ENCODE data around the gene LRRC30. TPM values are rescaled to one million over a fixed set of nuclear protein-coding genes. Genes with fewer than 3 reads are reported as not detected.

Gene LRRC30
- total RNA-seq, 1 donor from 2014 or later, result not detected

- DNase-seq, result no peak
These were observed 6.9 kb downstream of the LRRC30 start for GRCh38 chr18:7237673-7238272.

GRCh38 chr18:7242926-7243325 is 12.0 kb downstream of the LRRC30 start:
- DNase-seq, result no peak

DNA sequence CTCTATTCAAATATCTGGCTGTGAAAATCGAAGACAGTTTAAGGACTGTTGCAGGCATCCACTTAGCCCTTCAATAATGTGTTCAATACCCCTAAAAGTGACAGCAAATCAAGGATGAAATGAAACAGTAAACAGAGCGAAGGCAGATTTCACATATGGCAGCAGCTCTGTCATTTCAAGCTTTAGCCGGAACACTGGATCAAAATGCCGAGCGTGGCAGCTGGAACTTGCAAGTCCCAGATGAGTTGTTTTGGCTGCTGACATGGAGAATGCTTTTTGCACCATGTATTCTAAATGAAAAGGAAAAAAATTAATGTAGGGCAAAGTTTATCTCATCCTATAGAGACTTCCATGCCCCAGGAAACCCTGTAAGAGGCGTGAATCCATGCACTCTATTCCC is 18.0 kb downstream of the LRRC30 start:
- no peak for DNase-seq

- no peak for DNase-seq
These were observed 23.3 kb downstream of the LRRC30 start for GRCh38 chr18:7254163-7254562.

DNA sequence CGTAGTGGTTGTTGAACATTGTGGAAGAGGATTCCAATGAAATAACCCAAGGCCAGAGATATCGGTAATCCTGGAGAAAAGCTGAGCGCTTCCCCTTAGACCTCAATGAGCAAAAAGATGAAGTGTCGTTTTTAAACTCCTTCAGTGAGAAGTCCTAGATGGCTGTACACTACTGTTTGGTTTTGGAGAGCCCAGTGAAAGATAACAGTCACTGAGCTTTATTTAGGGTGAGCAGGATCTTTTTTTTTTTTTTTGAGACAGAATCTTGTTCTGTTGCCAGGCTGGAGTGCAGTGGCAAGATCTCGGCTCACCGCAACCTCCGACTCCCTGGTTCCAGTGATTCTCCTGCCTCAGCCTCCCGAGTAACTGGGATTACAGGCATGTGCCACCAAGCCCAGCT is 24.2 kb downstream of the LRRC30 start:
- DNase-seq, result no peak

DNA sequence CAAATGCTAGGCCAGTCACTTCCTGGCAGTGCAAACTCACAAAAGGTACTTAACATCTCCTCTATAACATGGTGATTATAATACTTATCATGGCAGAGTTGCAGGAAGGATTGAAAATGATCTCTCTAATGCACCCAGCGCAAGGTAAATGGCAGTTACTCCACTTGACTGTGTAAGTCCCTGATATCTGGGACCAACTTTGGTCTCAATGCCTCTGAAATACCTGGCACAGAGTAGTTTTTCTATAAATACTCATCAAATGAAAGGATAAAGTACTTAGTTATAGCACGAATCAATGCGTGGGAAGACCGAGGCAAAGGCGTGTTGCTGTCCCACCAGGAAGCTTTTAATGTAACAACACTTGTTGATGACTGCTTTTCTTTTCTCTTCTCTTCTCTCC is 24.8 kb downstream of the LRRC30 start:
- DNase-seq, result no peak

DNA sequence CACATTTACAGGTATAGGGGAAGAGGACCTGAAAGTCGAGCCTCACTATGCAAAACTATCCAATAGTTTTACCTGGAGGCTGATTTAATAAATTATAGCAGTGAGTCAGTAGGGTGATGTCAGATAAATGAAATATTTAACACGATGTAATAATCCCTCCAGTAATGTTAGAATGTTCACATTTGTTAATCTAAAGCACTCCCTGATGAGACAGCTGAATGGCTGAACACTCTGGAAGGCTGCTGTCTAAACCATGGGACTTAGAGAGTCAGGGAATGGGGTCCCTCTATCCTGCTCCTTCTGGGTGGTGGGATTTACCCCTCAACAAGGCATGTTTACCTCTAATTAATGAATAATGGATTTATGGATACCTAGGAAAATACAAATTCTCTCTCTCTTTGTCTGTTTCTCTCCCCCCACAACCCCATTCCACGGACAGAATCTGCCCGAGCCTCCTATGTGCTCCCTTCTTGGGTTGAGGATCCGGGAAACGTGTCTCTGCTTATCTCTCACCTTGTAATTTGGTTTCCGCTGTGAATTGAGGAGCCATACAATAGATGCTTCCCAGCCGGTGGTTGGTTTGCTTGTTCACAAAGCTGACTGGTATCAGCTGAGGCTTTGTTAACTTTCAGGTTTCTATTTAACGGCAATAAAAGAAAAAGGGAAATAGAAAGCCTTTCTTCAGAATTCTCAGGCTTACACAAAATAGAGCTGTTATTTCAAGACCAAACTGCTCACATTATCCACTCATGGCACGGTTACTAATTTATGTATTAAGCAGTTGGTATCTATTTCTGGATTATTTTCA is 25.9 kb downstream of the LRRC30 start:
- no peak for DNase-seq

GRCh38 chr18:7257426-7257740 is 26.5 kb downstream of the LRRC30 start:
- DNase-seq, result no peak

GRCh38 chr18:7259475-7259874 is 28.6 kb downstream of the LRRC30 start:
- DNase-seq, result no peak

DNA sequence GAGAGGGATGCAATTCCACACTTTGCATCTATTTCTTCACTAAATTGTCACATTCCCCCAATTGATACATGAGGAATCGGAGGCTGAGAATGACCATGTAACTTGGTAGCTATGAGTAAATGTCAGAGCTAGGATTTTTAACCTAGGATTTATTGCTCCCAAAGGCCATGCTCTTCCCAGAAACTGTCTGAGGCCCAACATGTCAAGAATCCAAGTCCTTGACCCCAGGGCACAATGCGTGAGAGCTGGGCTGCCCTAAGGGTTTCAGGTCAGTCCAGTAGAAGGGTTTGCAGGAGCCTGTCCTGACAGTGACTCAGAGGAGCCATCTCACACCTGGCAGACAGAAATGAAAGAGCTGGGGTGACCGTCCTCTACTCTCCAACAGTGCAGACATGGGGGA is 30.3 kb downstream of the LRRC30 start:
- no peak for DNase-seq

- no peak for DNase-seq
These were observed 37.1 kb downstream of the LRRC30 start for GRCh38 chr18:7267973-7268372.

DNA sequence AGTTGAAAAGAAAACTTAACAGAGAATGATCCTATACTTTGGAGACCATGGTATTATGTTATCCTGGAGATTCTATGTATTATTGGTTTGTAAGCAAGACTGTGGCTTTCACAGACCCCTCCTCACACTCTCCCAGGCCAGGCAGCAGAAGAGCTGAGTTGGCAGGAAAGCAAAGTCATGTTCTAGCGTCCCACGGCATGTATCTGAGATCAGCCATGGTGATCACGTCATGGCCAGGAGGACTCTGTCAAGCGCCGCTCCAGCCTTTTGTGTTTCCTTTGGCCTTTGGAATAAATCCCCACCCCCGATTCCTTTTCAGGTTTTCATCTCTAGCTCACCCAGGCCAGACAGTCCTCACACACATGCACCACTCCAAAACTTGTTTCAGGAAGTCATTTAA is 39.1 kb downstream of the LRRC30 start:
- no peak for DNase-seq

GRCh38 chr18:7272311-7273049 is 41.6 kb downstream of the LRRC30 start:
- DNase-seq, result peak; percentile 36

DNA sequence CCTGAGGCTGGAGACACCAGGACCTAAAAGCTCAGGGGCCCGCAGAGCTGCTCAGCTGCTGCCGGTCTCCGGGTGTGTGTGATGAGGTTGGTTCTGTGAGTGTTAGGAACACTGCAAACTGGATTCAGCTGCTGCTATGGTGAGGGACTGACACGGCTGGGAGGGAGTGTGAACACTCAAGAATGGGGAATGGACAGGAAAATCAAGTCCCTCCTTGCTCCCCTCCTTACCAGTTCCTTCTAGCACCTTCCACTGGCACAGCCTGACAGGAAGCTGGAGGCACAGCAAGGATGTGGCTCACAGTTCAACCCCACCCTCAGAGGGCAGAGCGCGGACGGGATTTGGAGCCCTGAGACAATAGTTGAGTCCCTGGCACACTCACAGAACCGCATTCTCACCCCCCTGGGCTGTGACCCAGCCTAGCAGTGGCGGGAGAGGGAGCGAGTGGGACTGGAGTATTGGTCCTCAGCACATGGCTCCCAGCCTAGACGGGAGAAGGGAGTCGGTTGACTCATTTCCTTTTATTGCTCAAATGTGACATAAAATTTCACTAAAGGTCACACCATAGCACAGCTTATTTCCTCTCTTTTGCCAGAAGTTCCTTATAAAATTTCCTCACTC is 42.5 kb downstream of the LRRC30 start:
- peak; percentile 27 for DNase-seq

DNA sequence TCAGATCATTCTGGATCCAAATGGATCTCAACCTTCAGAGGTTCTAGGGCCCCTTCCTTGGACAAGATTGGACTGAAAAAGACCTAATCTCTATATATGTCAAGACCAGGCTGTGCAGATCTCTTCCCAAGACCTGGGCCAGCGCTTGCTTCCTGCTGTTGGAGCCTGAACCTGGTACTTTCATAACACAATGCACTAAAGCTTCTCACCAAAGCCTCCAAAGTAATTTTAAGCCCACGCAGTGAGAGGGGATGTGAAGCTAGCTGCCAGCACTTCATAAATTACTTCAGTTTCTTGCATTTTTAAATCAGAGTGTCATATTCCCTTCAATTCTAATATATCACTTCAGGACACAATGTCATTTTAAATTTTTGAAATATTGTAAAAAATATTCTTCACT is 50.7 kb downstream of the LRRC30 start:
- DNase-seq, result no peak

Other genes with a start within 250 kb of the LRRC30 start
- gene LAMA1, start 113.3 kb upstream of the LRRC30 start, total RNA-seq, result 15.1 TPM

All from occipital lobe (tissue), 2 donors.